ENCODE results near the gene MCC.

DNA sequence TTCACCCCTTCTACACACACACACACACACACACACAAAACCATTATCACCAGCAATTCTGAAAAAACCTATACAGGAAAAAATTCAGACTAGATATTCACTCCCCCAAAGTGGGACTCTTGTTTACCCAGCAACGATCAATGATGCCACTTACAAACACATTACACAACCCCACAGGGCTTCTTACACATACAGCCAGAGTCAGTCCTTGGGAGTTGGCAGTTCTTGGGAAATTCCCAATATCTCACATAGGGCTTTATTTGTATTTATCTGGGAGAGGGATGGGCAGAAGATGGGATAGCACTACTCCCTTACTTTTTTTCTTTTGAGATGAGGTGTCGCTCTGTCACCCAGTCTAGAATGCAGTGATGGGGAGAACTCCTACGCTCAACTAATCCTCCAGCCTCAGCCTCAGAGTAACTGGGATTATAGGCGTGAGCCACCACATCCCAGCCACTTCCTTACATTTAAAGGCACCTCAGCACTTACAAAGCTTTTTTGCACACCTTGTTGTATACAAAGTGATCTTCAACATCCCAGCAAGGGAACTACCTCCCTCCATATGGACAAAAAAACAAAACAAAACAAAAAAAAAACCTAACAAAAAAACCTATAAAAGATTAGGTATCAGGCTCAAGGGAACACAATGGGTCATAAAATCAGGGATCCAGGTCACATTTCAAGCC lies 221.9 kb downstream of the MCC start:
- TF ChIP-seq POLR2A (IDR thresholded peaks at IDR 0.05; ENCODE audit: low read depth, low read length) (no peak), POLR2AphosphoS5 (IDR thresholded peaks at IDR 0.05; ENCODE audit: low read depth, low read length) (no peak), PAX5 (IDR thresholded peaks at IDR 0.05; ENCODE audit: insufficient read depth, low read length, severe bottlenecking) (no peak), TAF1 (IDR thresholded peaks at IDR 0.05; ENCODE audit: low read depth, low read length) (no peak)

All from GM12891 (cell line).